GF-D8 (cell line): ENCODE data around the gene WDFY3.
"Not testable (repeated sequence)": the region's sequence is repeated elsewhere in the genome, so short reads cannot be mapped to it uniquely, and the experiment has no call there.

ENCODE experiments used
- DNase-seq: peaks from one replicate; lab custom pipeline; 2025; lab: John Stamatoyannopoulos, UW

The WDFY3 gene

DNA sequence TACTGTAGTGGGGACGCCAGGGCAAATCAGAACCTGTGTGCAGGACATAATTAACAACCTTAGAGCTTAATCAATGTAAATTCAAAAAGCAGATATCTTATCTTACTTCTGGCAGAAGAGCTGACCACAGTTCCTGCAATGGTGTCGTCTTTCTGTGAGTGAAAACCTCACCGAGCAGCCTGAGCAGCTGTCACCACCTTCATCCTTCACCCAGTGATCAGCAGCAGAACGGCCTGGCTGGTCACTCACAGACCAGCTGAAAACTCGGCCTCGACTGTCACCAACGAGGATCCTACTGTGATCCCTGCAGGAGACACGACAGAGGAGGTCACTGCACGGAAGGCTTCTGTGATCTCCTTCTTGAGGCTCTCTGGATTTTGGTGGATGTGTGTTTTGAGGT is 289.4 kb downstream of the WDFY3 start:
- no peak for DNase-seq

DNA sequence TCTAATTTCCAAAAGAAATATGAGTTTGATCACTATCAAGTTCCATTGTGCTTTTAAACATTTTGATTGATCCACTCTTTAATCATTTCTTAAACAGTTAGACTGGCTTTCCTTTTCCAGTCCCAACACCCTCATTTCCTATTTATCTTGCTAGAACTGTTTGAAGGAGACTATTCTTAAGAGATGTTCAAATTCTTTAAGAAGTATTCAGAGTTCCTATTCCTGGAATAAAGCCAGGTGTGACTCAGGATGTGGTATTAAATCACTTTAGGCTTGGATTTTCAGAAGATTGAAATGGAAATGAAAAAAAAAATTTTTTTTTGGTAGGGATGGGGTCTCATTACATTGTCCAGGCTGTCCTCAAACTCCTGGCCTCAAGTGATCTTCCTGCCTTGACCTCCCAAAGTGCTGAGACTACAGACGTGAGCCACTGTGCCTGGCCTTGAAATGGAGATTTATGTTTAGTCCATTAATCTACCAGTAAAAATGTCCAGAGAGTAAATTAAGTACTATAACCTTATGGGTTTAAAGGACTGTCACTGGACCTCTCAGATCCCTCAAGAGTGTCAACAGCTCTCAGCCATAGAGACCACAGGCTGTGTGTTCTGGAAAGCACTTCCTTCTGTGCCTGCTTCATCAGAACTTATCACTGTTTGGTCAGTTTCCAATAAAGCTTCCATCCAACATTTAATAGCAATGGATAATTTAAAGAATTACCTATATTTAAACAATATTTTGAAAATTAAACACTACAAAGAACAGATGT is 292.8 kb downstream of the WDFY3 start:
- DNase-seq, result no peak

DNA sequence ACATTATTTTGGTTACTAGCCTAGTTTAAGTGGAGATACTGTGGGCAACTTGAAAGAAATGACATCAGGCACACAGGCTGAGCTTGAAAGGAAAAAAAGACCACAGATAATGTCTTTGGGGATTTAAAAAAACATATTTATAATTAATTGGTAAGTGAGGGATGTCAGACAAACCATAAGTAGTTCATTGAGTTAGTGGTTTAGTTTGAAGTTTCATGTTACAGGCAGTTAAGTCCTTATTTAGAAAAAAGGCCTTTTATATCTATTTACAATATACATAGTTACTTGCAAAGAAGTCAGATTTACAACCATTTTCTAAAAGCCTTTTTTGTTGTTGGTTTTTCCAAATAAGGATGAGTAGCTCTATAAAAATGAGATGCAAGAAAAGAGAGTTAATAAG is 294.3 kb downstream of the WDFY3 start:
- no peak for DNase-seq

DNA sequence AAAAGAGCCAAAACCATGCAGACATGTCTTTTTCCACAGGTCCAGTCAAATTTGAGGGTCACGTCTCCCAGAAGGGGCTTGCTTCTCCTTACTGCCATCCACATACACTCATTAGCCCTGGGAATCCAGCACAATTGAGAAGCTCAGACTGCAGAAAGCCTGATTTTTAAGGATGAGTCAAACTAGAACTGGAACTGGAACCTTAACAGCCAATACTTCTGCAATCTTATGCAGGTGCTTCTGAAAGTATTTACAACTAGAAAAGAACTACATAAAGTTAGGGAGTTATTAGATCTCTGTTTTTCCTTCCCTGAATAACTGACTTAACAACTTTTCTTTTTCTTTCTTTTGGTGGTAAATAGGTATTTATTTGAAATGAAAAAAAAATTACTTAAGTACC is 297.3 kb downstream of the WDFY3 start:
- no peak for DNase-seq

DNA sequence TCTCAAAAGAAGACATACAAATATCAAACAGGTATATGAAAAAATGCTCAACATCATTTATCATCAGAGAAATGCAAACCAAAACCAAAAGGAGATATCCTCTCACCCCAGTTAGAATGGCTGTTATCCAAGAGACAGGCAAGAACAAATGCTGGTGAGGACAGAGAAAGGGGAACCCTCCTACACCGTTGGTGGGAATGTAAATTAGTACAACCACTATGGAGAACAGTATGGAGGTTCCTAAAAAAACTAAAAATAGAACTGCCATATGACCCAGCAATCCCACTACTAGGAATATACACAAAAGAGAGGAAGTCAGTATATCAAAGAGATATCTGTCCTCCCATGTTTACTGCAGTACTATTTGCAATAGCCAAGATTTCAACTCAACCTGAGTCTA is 300.1 kb downstream of the WDFY3 start:
- DNase-seq, result no peak

DNA sequence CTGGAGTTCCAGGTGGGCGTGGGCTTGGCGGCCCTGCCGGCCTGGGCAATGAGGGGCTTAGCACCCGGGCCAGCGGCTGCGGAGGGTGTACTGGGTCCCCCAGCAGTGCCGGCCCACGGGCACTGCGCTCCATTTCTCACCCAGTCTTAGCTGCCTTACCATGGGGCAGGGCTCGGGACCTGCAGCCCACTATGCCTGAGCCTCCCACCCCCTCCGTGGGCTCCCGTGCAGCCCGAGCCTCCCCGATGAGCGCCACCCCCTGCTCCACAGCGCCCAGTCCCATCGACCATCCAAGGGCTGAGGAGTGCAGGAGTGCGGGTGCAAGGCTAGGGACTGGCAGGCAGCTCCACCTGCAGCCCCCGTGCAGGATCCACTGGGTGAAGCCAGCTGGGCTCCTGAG is 301.7 kb downstream of the WDFY3 start:
- not testable (repeated sequence) for DNase-seq

DNA sequence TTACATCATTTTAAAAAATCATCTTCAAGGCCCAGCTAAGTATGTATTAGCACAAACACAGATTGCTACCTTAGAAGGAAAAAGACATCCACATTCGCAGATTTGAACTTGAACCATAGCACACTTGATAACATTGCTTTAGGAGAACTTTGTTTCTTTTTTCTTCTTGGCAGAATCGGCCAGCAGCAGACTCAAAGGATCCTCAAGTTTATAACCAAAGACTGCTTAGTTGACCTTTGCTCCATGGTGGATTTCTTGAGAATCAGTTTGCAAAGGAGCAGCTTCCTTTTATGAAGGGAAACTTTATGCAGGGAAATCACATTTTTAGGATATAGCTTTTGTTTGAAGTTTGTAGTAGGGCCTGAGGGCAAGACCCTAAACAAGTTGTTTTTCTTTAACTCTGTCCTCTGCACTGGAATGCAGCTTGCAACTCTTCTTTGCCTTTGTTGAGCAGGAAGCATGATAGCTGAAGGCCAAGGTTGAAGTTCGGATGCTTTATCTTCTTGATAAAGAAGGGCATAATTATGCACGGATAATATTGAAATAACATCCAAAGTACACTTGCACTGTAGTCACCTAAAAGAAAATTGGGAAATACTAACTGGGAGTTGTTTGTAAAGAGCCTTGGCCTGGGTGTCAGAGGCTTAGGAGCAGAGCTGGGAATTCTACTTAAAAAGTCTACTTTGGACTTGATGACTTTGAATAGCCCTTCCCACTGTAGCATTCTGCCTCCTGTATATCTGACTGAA is 305.1 kb downstream of the WDFY3 start:
- no peak for DNase-seq

DNA sequence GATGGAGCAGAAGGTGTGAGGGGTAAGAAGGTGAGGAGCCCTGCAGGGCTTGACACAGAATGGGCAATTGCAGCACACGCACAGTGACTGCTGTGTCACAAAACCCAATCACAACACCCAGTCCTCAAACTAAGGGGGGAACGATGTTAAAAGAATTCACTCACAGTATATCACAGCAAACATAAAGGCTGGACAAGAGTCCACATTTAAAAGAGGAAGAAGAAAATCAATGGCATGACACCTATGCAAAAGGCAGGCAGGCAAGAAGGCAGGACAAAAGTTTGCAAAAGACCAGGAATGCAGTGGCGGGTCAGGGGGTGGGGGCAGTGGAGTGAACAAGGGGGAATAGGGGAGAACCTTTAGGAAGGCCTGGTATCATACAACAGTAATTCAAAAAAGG is 305.9 kb downstream of the WDFY3 start:
- DNase-seq, result no peak

DNA sequence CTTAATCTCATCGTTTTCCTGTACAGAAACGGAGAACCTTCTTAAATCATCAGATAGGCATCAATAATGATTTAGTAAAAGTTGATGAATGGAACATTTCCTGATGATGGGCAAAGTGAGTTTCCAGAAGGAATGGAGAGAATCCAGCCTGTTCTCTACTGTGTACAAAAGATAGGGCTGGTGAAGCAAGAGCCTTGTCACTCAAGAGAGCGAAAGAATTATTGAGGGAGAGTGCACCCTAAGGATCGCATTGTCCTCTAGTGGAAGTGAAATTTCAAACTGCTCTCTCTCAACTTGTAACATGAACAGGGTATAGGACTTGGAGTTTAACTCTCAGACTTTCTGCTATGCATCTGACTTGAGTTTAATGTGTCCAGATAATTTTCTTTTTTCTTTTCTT is 314.0 kb downstream of the WDFY3 start:
- DNase-seq, result no peak

DNA sequence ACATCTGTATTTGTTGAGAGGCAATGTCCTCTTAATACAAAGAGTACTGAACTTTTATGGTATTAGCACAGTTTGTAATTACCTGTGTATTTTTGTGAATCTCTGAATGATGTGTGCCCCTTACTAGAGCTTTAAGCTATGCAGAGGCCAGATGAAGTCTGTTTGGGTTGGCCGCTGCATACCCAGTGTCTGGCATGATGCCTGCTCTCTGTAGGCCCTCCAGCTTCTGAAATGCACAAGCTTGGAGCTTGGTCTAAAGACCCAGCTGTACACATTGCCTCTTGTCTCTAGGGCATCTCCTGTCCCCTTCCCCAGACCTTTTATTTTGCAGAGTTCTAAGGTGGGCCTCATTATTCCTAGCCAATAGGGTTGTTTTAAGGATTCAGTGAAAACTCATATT is 315.0 kb downstream of the WDFY3 start:
- no peak for DNase-seq

DNA sequence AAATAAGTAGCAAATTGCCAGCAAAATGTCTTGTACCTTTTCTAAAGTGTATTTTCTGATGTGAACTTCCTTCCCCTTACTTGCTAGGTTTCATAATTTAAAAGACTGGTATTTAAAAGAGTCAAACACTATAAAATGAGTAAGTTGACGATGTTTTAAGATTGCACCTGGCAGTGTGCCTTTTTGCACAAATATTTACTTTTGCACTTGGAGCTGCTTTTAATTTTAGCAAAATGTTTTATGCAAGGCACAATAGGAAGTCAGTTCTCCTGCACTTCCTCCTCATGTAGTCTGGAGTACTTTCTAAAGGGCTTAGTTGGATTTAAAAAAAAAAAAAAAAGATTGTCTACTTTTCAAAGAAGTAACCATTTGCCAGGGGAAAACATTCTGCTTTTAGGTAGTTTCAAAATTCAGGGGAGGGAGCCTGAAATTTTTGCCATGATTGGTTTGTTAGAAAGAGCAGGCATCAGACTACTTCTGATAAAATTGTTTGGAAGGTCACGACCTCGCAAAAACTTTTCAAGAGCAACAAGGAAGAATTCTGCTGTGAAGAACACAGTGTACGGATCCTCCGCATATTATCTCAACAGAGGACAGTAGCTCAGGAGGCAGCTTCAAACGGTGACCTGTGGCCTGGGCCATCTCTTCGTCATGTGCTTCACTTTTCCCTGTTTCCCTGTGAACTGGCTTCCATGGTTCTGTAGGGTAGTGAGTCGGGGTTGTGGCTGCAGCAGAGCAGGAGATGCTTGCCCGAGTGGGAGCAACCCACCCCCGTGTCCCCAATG is 317.4 kb downstream of the WDFY3 start:
- DNase-seq, result no peak

DNA sequence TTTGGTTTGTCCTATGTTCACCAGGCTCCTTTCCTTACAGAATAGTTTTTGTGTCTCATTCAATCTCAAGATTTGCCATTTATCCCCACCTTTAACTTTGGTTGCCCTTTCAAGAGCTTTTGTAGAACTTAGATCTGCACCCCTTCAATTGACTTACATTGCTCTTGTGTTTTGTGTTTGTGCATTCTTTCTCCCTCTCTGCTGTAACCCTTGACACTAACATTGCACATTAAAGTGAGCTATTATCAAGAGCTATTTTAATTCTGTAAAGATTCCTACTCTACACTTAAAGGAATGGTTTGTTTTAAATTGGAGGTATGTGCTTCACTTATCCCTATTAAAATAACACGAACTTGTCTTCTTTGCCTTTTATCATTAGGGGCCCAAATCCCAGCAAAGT is 318.3 kb downstream of the WDFY3 start:
- DNase-seq, result no peak

DNA sequence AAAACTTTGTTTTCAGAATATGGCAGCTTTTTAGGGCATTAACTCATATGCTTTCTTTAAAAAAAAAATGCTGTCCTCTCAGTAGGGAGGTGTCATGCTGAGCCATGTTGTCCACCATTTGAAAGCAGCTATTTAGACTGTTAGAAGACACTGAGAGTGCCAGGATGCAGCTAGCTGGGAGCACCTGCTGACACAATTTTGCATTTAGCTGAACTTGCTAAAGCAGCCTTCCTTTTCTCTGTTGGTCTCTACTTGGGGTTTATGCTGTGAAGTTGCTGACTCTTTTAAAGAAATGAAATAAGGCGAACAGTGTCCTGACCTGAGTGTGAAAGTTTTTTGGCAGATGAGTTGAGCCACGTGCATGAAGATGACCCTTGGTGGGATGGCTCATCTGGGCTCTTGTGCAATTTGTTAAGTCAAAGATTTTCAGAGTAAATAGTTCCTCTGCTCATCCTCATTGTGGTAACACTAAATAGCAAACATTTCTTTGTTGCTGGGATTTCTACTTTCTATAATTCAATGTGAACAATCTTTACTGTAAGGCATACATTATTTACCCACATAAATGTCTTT is 319.1 kb downstream of the WDFY3 start:
- no peak for DNase-seq

DNA sequence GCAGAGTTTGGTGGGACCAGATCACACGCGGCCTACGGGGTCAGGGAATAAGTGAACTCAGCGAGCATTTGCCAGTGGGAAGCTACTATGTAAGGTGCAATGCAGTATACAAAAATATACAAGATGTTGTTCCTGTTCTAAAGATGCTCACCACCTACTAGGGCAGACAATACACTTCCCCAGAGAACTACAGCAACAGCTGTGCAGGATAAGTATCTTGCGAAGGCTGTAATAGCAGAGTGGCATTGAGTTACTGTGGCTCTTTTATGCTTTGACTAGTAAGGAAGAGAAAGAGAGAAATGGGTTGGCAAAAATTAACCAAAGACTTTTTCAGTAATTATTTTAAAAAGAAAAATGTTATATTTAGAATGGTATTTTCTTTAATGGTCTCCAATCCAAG is 322.4 kb downstream of the WDFY3 start:
- DNase-seq, result no peak

DNA sequence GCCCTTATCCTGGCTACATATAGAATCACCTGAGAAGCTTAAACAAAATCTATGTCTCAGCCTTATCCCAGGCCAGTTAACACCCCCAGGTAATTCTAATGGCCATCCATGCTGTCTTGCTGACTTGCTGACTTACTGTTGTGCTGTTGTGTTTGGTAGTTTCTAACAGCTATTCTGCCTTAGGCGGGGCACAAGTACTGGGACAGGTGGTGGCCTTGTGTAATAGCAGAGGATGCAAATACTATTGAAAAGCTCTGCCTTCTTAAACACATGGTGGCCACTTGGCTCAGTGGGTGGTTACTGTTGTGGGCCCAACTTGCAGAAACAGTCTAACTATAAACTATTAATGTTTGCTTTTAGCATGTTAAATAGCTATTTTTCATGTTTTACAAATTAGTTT is 327.3 kb downstream of the WDFY3 start:
- DNase-seq, result no peak

DNA sequence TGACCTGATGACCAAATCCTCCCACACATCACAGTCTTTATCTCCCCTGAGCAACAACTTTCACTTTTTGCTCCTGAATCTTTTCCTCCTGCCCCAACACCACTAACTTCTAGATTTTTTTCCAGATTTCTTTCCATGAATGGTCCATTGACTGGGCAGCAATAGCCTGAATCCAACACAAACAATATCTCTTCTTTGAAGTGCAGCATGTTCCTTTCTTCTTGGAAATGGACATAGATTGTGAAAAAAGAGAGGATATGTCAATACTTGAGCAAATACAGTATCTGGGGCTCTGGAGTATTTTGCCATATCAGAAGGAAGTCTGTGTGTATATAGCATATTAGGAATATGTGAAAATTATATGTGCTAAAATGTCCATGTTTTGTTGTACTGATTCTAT is 328.4 kb downstream of the WDFY3 start:
- no peak for DNase-seq

DNA sequence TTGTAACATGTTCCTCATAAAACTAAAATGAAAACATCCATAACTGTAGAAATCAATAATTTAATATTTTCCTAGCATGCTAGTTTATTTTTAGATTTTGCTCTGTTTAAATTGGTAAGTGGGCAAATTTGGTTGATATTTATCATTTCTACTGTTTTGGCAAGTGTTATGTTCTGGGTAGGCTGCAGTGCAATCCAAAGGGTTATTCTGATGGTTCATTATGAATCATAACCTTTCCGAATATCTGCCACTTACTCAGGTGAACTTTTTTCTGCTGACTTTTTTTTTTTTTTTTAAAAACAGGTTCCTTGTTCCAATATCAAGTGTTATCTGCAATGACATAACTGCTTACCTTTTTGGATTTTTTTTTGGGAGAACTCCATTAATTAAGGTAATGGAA is 331.5 kb downstream of the WDFY3 start:
- no peak for DNase-seq

DNA sequence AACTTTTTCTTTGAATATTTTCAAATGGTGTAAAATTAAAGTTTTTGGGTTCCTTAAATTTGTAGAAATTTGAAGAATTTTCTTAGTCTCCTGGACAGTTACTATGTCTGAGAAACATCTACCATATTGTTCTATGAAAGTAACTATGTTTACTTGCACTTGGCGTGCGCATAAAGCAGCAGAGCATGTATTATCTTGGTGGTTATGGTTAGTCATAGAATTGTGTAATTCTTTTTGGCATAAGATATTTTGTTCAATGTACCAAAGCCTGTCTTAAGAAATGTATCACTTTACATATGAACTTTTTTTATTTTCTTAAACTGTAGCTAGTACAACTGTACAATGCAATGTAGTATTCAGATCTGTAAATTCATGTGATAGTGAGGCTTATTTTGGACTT is 334.4 kb downstream of the WDFY3 start:
- no peak for DNase-seq

DNA sequence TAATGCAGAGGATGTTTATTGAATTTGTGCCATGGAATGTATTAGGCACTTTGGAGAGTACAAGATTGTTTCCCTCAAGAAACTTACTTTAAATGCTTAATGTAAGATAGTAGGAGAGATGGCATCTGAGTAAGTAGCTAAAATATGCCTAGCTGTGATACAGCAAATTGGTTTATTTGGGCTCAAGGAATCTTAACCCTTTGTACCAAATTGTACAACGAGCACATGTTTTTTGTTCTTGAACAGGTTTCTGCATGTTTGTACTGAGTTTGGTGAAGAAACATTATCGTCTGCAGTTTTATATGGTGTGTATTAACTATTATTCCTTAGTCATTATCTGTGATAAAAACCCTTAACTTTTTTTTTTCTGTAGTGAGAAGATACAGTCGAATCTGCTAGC is 334.9 kb downstream of the WDFY3 start:
- DNase-seq, result no peak

DNA sequence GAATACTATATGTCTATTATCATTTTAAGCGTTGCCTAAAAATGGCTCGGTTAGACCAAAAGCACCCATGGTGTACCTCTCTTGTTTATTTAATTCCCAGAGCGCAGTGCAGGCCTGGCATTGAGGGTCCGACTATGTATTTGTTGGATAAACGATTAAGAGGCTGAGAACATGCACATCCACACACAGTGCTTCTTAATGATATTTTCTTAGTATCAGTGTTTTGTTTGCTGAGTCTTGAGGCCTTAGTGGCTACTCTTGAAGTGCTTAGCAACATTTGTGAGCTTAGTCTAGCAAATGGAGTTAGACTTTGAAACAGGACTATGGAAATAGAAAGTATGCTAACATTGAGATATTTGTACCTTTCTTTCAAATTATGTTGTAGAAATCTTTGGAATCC is 339.8 kb downstream of the WDFY3 start:
- no peak for DNase-seq

DNA sequence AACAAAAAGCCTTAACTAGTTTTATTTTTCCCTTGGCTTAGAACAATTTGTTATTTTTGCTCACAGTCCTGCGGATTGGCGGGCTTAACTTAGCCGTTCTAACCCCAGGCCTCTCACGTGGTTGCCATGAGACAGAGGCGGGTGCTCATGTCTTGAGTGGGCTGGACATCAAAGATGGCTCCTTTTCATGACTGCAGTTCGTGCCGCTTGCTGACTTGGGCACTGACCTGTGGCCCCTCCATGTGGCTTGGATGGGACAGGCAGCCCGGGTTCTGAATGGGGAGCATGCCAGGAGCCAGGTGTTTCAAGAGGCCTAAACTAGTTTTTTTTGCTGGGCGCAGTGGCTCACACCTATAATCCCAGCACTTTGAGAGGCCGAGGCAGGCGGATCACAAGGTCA is 342.8 kb downstream of the WDFY3 start:
- no peak for DNase-seq

DNA sequence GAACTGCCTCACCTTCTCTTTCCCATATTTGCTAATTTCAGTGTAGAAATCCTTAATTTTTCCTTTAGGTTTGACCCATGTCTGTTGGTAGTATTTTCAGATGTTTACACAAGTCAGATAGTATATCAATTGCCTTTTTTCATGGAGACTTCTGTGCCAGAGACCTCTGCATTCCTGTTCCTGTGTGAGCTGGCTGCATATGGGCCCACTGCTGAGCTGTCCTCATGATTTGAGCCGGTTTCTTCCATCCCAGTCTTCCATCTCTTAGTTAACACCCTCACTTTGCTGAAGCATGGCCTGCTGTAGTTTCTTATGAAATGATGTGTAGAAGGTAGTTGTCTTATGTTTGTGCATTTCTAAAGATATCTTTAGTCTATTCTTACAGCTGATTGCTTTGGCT is 343.5 kb downstream of the WDFY3 start:
- no peak for DNase-seq
